NCI-H2107 (cell line): Measurements from ENCODE around the gene C13orf42.
"Not testable (repeated sequence)": the region's sequence is repeated elsewhere in the genome, so short reads cannot be mapped to it uniquely, and the experiment has no call there.

Source experiments
- DNase-seq: peaks from one replicate; lab custom pipeline; 2025; lab: John Stamatoyannopoulos, UW

C13orf42 gene

GRCh38 chr13:51120873-51121272, 9.8 kb upstream of the C13orf42 start:
- not testable (repeated sequence) for DNase-seq

GRCh38 chr13:51118809-51119431, 7.8 kb upstream of the C13orf42 start:
- no peak for DNase-seq

- no peak for DNase-seq
These were observed 2.9 kb upstream of the C13orf42 start for GRCh38 chr13:51113969-51114368.

- no peak for DNase-seq
These were observed 2.3 kb upstream of the C13orf42 start for GRCh38 chr13:51113186-51113881.

DNA sequence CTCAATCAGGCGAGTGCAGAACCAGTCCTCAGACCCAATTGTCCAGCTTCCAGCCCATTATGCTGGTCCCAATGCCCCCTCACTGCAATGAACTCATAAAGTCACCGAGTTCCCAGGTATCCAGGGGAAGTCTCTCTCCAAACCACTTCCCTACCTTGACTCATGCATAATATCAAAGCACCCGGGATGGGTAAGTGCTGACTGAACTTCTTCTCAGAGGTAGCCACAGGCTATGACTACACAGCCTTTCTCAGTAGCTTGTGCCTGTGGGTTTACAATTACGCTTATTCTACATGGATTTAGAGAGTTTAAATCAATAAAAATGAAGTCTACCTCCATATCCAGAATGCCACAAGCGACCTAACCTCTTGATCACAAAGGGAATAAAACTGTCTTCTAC, 1.7 kb upstream of the C13orf42 start:
- DNase-seq: no peak

- no peak for DNase-seq
These were observed 923 bp upstream of the C13orf42 start for GRCh38 chr13:51111997-51112396.

DNA sequence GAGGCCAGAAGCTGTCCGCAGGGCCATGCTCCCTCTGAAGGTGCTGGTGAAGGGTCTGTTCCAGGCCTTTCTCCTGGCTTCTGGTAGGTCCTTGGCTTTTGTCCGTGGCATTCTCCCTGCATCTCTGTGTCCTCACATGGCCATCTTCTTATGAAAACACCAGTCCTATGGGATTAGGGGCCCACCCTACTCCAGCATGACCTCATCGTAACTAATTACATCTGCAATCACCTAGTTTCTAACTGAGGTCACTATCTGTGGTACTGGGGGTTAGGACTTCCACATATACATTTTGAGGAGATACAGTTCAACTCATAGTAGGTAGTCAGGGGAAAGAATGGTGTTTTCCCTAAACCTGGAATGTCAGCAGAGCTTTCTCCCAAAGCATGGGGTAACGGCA, 3.1 kb downstream of the C13orf42 start:
- DNase-seq: no peak

GRCh38 chr13:51105046-51105445, 6.0 kb downstream of the C13orf42 start:
- DNase-seq: no peak

DNA sequence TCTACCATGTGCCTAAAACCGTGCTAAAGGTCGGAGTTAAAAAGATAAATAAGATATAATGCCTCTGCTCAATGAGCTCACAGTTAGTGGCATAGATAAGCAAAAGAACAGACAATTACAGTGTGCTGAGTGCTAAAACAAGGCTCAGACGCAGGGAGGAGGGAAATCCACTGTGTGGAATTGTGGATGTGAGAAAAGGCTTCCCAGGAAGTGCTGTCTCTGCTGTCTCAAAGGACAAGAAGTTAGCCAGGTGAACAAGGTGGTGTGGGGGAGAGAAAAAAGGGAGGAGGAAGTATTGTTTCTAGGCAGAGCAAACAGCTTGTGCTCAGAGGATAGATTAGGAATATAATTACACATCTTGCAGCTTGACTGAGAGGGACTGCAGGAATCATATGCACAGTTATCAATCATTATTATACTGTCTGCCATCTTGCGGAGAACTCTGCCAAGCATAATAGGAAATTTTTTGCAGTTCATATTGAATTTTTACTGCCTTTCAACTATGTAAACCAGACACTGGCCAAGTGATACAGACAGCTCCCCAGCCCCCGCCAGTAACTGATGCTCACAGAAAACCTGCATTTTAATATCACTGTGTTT, 9.3 kb downstream of the C13orf42 start:
- DNase-seq: no peak

DNA sequence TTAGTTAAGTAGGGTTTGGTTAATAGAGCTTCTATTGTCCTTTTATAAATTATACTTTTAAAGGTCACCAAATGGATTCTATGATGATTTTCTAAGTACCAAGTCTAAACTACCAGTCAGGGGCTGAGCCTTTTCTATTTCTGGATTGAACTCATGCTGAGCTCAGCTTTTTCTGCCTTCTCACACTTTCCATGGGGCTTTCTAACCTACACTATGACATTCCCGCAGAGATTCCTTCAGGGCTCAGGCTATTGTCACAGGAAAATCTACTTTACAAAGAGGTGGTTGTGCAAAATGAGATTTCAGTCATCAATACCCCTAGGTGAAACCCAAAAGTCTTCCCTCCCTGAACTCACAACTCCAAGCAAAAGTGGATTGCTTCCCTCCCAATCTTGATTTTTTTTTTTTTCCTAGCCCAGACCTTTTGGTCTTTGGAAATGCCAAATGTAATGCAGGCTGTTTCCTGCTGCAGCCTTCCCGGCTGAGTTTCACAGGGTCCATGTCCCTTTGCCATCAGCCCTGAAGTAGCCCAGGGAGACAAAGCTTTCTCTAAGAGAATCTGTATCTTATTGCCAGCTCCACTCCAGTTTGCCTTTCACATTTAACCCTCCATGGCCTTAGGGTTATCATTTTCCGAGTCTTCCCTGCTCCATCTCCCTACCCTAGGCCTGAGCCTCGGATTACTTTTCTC, 13.6 kb downstream of the C13orf42 start:
- no peak for DNase-seq

DNA sequence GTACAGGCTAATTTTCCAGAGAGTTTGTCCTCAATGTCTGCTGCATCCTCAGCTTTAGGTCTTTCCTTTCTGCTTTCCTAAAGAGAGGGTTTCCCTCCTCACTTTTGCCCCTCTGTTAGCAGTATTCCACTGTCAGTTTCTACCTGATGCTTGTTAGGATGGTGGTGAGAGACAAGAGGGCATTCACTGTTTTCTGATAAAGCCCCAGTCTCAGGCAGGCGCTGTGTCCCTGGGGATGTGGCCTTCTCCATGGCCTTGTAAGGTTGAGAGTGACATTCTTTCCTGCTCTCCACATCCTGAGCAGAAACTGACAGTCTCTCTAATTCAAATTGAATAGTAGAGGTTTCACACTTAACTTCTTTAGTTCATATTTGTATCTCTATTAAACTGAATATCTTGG, 14.9 kb downstream of the C13orf42 start:
- DNase-seq: no peak

GRCh38 chr13:51093574-51093973, 17.5 kb downstream of the C13orf42 start:
- DNase-seq: no peak

- DNase-seq: no peak
These were observed 19.2 kb downstream of the C13orf42 start for GRCh38 chr13:51091839-51092238.

- no peak for DNase-seq
These were observed 27.4 kb downstream of the C13orf42 start for GRCh38 chr13:51083706-51084105.

GRCh38 chr13:51080478-51081065, 30.5 kb downstream of the C13orf42 start:
- not testable (repeated sequence) for DNase-seq

DNA sequence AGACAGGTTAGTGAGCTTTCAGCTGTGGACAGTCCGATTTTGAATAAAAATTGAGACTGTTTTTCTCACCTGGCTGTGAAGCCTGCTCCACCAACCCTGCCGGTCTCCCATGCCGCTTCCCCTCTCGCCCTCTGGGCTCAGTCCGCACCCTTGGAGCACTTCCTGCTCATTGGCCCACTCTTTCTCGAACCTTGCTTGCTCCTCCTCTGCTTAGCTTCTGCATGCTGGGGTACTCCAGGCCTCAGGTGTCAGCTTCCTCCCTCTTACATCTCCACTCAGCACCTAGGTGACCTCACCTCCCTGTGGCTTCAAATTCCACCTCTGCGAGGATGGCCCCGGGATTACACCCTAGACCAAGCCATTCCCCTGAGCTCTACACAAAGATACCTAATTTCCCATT, 39.6 kb downstream of the C13orf42 start:
- DNase-seq: no peak

DNA sequence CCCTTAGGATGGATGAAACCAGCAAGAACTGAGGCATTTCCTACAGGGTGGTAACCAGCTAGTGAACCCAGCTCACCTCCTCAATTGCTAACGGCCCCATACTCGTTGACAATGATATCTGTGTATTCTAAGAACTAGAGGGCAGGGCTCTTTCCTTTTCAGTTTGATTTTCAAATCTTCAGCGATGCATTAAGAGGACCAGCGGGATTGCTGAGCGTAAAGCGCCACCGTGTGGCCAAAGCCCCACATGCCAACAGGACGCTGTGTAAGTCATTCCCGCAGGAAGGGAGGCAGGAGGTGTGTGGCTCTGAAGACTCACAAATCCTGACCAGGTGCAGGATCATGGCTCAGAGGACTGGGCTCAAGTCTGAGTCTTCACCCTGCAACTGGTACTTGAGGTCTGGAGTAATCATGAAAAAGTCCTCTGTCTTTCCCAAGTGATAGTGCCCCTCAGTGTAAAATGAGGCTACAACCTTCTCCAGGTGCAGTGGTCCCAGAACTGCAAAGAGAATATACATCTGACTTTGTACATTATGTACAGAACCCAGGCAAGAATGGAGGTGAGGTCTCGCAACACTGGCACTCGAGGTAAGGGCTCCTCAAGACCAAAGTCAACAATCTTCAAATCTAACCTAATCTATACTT, 40.9 kb downstream of the C13orf42 start:
- peak; percentile 84 for DNase-seq

- no peak for DNase-seq
These were observed 42.6 kb downstream of the C13orf42 start for GRCh38 chr13:51068501-51068900.

- DNase-seq: no peak
These were observed 43.4 kb downstream of the C13orf42 start for GRCh38 chr13:51067706-51068105.

- DNase-seq: no peak
These were observed 43.8 kb downstream of the C13orf42 start for GRCh38 chr13:51067210-51067701.

DNA sequence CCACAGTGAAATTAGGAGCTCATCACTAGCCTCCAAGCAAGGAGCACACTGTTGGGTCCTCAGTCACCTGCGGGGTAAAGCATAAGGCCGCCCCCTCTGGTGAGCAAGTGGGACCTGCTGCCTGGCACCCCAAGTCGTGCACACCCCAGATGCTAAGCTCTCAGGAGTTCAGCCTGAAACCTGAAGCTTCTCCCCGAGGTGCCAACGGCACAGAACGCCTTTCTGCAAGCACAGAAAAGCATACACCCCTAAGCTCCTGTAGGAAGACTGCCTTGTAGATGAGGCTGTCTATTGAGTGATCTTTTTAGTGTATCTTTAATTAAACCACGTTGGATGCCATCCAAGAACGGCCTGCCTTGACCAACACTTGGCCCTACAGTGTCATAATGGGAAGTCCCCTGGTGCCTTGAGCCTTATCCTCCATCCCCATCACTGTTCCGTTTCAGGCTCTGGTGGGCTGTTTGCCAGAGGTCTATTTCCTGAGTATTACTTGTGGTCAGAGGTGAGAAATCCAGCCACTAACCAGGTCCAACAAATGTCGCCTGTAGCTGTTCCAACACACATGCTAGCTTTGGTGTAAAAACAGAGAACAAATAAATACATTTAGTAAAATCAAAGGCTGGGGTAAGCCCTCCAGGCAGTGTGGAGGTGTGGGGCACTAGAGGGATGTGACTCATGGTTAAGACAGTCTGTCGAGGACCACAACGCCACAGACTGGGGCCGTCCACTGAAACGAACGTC, 44.8 kb downstream of the C13orf42 start:
- DNase-seq: no peak
